Natural killer cell (primary cell): Measurements from ENCODE around the gene TMEM239. TPM values are rescaled to one million over a fixed set of nuclear protein-coding genes. Genes with fewer than 3 reads are reported as not detected.

Source experiments
- ATAC-seq, 3 donors: fragments of 150-1000 bp in 2 of 3; fragments of 200-7000 bp in 1 of 3; cut with Tn5 transposase; 1 replicate in 1 of 3; 2 replicates in 2 of 3; pipeline ENCODE4 v1.10.0; 2021; ENCODE audit warnings: mild to moderate bottlenecking in 2 of 3, moderate library complexity in 2 of 3
- DNase-seq, 2 donors: peaks; one replicate each; pipeline versions ENCODE4 v3.0.0 to v3.0.0-alpha.2; 2013 to 2021; ENCODE audit warnings: mixed read lengths in 1 of 2
- H3K27ac ChIP-seq: one replicate; pipeline ENCODE4 v1.5.1; 2013; ENCODE audit warnings: mild to moderate bottlenecking, low read length
- H3K27me3 ChIP-seq: one replicate; pipeline ENCODE4 v1.6.1; 2013; ENCODE audit warnings: low read length; ENCODE audit not compliant: control insufficient read depth, insufficient read depth
- H3K36me3 ChIP-seq: one replicate; pipeline ENCODE4 v1.6.1; 2013; ENCODE audit warnings: low read length; ENCODE audit not compliant: control insufficient read depth, insufficient read depth
- H3K4me1 ChIP-seq: one replicate; pipeline ENCODE4 v1.6.1; 2013; ENCODE audit warnings: low read length; ENCODE audit not compliant: control insufficient read depth, insufficient read depth
- H3K4me3 ChIP-seq: one replicate; pipeline ENCODE4 v1.5.1; 2013; ENCODE audit warnings: low read length
- H3K9me3 ChIP-seq: one replicate; pipeline ENCODE4 v1.6.1; 2013; ENCODE audit warnings: low read length; ENCODE audit not compliant: control insufficient read depth, insufficient read depth
- H3K27ac Mint-ChIP-seq, 2 donors: one replicate each; pipeline ENCODE4 v1.8.0; 2022; ENCODE audit warnings: mild to moderate bottlenecking in 2 of 2, mixed read lengths in 2 of 2, moderate library complexity in 1 of 2
- H3K27me3 Mint-ChIP-seq, 2 donors: one replicate each; pipeline ENCODE4 v1.8.0; 2022; ENCODE audit warnings: low read depth in 2 of 2, mixed read lengths in 2 of 2
- H3K36me3 Mint-ChIP-seq: one replicate; pipeline ENCODE4 v1.8.0; 2022; ENCODE audit warnings: mixed read lengths
- H3K4me1 Mint-ChIP-seq, 2 donors: one replicate each; pipeline ENCODE4 v1.8.0; 2022; ENCODE audit warnings: mixed read lengths in 2 of 2
- H3K4me3 Mint-ChIP-seq: one replicate; pipeline ENCODE4 v1.8.0; 2022; ENCODE audit warnings: mild to moderate bottlenecking, moderate library complexity, mixed read lengths
- H3K9me3 Mint-ChIP-seq, 2 donors: one replicate each; pipeline ENCODE4 v1.8.0; 2022; ENCODE audit warnings: mixed read lengths in 2 of 2
- CTCF ChIP-seq: fragments of 200-600 bp; IDR thresholded peaks from one replicate; pipeline ENCODE4 v1.8.0; 2022; ENCODE audit warnings: antibody characterized with exemption
- WGBS: methylation state at CpG from one replicate; pipeline ENCODE4 v1.1.7; 2013; ENCODE audit warnings: missing lambda C conversion rate; ENCODE audit not compliant: insufficient coverage; 5-methylcytosine and 5-hydroxymethylcytosine counted together
- intact Hi-C: fragments of 100-400 bp; cut with micrococcal nuclease; formaldehyde crosslinking; loops from one replicate; pipeline ENCODE4 v1.14.2; 2022
- total RNA-seq, 4 donors: library from RNA; stranded (reverse); fragments of 120-200 nt in 1 of 4; gene quantifications; one replicate each; pipeline versions ENCODE4 v1.2.3 to v1.2.4, GENCODE V29; 2013 to 2022

The TMEM239 gene
- total RNA-seq, 3 donors from 2014 or later (not counting 1 experiment from before 2014, with no cell fraction given): not detected

DNA sequence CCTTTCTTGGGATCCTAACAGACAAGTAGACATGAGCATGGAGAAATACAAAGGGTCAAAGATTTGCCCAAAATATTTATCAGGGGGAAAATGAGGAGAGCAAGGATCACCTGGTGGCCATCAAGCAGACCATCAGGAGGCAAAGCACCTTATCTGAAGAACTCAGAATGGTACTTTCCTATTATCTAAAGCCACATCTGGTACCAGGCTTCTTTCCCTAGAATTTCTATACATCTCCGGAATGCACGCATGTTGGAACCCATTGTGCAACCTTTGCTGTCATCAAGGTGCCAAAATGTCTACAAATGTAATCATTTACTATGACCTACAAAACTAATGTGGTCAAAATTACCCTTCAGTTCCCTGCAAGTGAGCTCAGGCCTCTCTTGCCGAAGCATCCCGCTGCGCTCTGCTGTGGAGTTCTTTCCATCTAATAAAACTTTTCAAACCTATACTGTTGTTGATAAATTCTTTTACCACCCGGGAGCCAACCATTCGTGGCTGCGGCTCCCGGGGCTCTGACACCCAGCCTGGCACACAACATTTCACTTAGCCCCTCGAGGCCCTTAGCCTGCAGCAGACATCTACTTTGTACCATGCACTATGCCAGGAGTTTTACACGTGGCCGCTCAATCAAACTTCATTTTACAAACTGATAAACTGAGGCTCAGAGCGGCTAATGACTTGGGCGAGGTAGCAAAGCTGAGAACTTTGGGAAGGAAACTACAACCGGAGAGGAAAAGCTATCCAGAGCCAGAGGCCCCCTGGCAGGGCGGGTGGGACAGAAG is 11.9 kb upstream of the TMEM239 start:
- Mint-ChIP-seq H3K36me3 (peaks cover 6% of the 10 kb centered on the region), H3K9me3 (no peaks in the 10 kb centered on the region), H3K27ac (no peak overlapping the region), H3K4me1 (peaks cover 21 to 26% of the 10 kb centered on the region in 2 donors), H3K4me3 (no peak overlapping the region), H3K27me3 (peaks cover 60 to 65% of the 10 kb centered on the region in 2 donors)
- ATAC-seq: no peak
- Histone ChIP-seq H3K9me3 (no peaks in the 10 kb centered on the region), H3K27ac (no peak overlapping the region), H3K36me3 (no peaks in the 10 kb centered on the region), H3K4me1 (peaks cover 20% of the 10 kb centered on the region), H3K27me3 (peaks cover 32% of the 10 kb centered on the region), H3K4me3 (no peak overlapping the region)
- DNase-seq: no peak
- no peak for TF ChIP-seq CTCF
- intact Hi-C loops: no loop called here
- WGBS: 75% methylated on average over 16 of the region's 16 CpGs

DNA sequence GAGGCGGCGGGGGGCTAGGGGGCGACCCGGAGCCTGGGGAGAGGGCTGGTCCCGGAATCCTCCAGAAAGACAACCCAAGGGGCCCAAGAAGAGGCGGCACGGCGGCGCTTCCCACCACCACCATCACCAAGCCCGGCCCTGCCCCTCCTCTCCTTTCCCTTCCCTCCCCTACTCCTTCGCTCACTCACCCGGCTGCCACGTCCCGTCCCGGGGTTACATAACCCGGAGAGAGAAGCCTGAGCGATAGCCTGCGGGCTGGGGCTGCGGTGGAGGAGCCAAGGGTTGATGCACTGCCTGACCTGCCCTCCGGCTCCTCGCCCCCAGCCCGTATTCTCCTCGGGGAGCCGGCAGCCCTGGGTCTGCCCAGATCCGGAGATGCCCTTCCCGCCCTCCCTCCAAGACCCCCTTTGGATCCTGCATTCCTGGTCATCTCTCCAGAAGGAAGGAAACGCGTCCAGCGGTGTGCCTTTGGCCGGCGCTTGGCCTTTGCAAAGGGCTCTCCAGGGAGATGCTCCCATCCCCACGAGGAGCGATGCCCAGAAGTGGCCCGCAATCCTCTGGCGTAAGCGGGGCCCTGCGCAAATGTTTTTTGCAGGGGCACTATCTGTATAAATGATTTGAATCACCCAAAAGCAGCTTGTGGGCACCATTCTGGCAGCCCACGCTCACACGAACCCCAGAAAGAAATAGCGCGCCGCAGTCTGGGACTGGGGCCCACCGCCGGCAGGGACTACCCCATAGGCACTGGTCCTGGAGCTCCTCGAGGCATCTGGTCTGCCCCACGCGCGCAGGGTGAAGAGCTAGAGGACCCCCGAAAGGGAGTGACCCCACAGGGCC is 11.1 kb upstream of the TMEM239 start:
- DNase-seq (no peak), ATAC-seq (no peak)
- H3K36me3 ChIP-seq: no peaks in the 10 kb centered on the region
- H3K9me3 ChIP-seq: no peaks in the 10 kb centered on the region
- Mint-ChIP-seq H3K9me3 (no peaks in the 10 kb centered on the region), H3K27me3 (peaks cover 52 to 58% of the 10 kb centered on the region in 2 donors), H3K4me3 (no peak overlapping the region), H3K27ac (no peak overlapping the region), H3K4me1 (peaks cover 13 to 17% of the 10 kb centered on the region in 2 donors), H3K36me3 (peaks cover 6% of the 10 kb centered on the region)
- peaks cover 13% of the 10 kb centered on the region for H3K4me1 ChIP-seq
- WGBS: 23% methylated on average over 49 of the region's 49 CpGs
- peaks cover 24% of the 10 kb centered on the region for H3K27me3 ChIP-seq
- intact Hi-C loops: no loop called here
- no peak for TF ChIP-seq CTCF
- no peak overlapping the region for H3K27ac ChIP-seq
- H3K4me3 ChIP-seq: no peak overlapping the region

GRCh38 chr20:2805689-2806350 is 10.3 kb upstream of the TMEM239 start:
- Histone ChIP-seq H3K27ac (no peak overlapping the region), H3K4me3 (no peak overlapping the region), H3K4me1 (peaks cover 8% of the 10 kb centered on the region), H3K9me3 (no peaks in the 10 kb centered on the region), H3K27me3 (peaks cover 23% of the 10 kb centered on the region), H3K36me3 (no peaks in the 10 kb centered on the region)
- ATAC-seq (no peak), DNase-seq (no peak)
- Mint-ChIP-seq H3K27ac (no peak overlapping the region), H3K36me3 (peaks cover 6% of the 10 kb centered on the region), H3K9me3 (no peaks in the 10 kb centered on the region), H3K4me3 (no peak overlapping the region), H3K27me3 (peaks cover 49 to 56% of the 10 kb centered on the region in 2 donors), H3K4me1 (peaks cover 7 to 13% of the 10 kb centered on the region in 2 donors)
- 70% methylated on average over 21 of the region's 22 CpGs for WGBS
- intact Hi-C loops: no loop called here
- TF ChIP-seq CTCF: no peak
